ENCODE results near the gene SMCO1.

DNA sequence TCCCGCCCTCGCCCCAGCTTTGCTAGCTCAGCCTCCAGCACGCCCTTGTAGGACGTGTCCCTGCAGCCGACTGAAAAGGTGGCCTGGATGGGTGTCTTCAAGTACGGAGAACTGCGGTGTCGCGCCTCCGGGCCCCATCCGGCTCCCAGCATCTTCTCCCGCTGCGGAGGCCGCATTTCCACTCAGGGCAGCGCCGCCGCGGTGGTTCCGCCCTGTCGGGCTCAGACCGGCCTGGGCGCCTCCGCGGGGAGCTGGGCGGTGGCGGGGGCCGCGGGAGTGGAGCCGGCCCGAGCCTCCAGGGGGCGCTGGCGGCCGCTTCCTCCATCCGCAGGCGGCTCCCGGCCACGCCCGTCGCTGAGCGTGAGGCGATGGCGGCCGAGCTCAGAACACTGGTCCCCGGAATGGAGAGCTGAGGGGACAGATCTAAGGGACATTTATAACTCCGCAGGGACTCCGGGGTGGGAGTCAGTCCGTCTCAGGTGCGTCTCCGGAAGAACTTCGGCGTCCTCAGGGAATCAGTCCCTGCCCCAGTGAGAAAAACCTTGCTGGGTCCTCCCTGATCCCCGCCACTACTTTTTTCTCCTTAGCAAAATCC, 13.6 kb upstream of the SMCO1 start:
- TF ChIP-seq, protein P1, sequence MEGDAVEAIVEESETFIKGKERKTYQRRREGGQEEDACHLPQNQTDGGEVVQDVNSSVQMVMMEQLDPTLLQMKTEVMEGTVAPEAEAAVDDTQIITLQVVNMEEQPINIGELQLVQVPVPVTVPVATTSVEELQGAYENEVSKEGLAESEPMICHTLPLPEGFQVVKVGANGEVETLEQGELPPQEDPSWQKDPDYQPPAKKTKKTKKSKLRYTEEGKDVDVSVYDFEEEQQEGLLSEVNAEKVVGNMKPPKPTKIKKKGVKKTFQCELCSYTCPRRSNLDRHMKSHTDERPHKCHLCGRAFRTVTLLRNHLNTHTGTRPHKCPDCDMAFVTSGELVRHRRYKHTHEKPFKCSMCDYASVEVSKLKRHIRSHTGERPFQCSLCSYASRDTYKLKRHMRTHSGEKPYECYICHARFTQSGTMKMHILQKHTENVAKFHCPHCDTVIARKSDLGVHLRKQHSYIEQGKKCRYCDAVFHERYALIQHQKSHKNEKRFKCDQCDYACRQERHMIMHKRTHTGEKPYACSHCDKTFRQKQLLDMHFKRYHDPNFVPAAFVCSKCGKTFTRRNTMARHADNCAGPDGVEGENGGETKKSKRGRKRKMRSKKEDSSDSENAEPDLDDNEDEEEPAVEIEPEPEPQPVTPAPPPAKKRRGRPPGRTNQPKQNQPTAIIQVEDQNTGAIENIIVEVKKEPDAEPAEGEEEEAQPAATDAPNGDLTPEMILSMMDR (IDR thresholded peaks at IDR 0.05; ENCODE audit: low read depth, low read length, poor library complexity, severe bottlenecking) = peak; percentile 81
- TF ChIP-seq EZH2phosphoT487 (IDR thresholded peaks at IDR 0.05; ENCODE audit: borderline replicate concordance, low read length) = no peak
